Measurements from ENCODE around the gene CNKSR3. TPM values are rescaled to one million over a fixed set of nuclear protein-coding genes. Genes with fewer than 3 reads are reported as not detected.
A peak's percentile ranks its signal among the peaks of the same experiment; 100 is the strongest.

The CNKSR3 gene
- total and polyA plus RNA-seq, 8 donors, result 10.5 to 33.2 (median 29.8) TPM

DNA sequence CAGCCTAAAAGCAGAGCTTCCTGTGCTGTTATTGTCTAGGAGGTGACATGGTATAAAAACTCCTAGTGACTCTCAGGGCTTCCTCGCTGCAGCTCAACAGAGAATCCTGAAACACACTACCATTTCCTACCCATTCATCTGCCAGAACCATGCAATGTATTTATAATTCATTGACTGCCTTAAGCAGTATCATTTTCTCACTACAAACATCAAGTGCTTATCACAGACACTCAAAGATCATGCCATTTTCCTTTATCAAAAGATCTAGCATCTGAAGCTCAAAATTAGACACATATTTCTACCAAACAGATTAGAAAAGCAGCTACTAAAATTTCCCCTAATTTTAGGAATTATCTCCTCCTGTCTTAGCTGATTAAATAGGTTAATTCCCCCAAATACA, 83.5 kb downstream of the CNKSR3 start:
- TF ChIP-seq, protein P1, sequence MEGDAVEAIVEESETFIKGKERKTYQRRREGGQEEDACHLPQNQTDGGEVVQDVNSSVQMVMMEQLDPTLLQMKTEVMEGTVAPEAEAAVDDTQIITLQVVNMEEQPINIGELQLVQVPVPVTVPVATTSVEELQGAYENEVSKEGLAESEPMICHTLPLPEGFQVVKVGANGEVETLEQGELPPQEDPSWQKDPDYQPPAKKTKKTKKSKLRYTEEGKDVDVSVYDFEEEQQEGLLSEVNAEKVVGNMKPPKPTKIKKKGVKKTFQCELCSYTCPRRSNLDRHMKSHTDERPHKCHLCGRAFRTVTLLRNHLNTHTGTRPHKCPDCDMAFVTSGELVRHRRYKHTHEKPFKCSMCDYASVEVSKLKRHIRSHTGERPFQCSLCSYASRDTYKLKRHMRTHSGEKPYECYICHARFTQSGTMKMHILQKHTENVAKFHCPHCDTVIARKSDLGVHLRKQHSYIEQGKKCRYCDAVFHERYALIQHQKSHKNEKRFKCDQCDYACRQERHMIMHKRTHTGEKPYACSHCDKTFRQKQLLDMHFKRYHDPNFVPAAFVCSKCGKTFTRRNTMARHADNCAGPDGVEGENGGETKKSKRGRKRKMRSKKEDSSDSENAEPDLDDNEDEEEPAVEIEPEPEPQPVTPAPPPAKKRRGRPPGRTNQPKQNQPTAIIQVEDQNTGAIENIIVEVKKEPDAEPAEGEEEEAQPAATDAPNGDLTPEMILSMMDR (IDR thresholded peaks at IDR 0.05), result no peak
- Histone ChIP-seq H3K9me3 (no peaks in the 10 kb centered on the region), H3K27me3 (no peaks in the 10 kb centered on the region), H3K36me3 (peaks cover 0 to 4% of the 10 kb centered on the region in 2 donors), H3K27ac (no peak overlapping the region), H3K4me1 (no peaks in the 10 kb centered on the region), H3K4me3 (no peak overlapping the region)
- DNase-seq (no peak), ATAC-seq (no peak)
- intact Hi-C loops (cut with DNase I), result no loop called here

DNA sequence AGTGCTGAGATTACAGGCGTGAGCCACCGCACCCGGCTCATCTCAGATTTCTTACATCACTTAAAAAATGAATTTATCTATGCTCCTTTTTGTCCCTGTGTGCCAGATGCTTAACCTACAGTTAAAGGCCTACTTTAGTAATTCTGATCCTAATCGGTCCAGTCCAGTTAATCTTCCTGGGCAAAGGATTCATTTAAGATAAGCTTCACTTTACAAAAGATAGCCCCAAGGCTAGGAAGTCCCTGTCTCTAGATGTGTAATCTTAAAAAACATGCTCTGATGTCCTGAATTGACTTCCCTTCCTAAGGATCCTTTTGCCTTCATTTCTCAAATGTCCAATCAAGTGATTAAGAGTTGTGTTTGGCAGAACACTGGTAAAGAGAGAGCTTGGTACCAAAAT, 85.5 kb downstream of the CNKSR3 start:
- H3K27me3 ChIP-seq, result no peaks in the 10 kb centered on the region
- no peaks in the 10 kb centered on the region for H3K4me1 ChIP-seq
- no peak overlapping the region for H3K27ac ChIP-seq
- H3K36me3 ChIP-seq, result peaks cover 0 to 17% of the 10 kb centered on the region in 2 donors
- no peaks in the 10 kb centered on the region for H3K9me3 ChIP-seq
- TF ChIP-seq, protein P1 (IDR thresholded peaks at IDR 0.05), result no peak
- DNase-seq (no peak), ATAC-seq (no peak)
- no peak overlapping the region for H3K4me3 ChIP-seq
- intact Hi-C loops (cut with DNase I), result no loop called here

DNA sequence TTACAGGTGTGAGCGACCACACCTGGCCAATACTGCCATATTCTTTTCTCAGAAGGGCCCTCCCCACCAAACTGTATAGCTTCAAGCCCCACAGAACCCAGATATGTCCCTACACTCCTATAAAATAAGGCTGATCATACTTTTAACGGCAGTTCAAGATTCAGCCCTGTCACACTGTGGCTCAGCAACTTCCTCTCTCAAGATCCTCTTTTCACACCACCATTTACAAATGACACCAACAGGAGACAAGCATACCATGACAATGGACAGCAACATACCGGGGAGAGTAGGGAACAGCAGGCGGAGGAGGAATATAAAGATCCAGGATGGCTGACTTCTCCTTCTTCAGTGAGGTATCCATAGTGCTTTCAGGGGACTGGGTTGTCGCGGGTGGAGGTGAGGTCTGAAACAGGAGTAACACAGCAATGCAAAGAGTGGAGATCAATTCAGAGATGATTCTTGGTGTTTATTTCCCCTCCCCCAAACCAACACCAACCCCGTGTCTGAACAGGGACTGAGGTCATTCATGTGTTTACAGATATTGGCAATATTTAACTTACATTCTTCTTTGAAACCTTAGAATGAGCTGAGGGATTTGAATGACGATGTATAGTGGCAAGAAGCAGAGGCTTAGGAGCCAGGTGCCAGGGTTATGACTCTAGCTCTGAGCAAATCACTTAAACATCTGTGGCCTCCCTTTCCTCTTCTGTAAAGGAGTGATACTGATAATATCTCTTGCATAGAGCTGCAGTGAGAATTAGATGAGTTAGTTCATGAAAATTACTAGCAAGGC, 96.3 kb downstream of the CNKSR3 start:
- H3K27me3 ChIP-seq, result no peaks in the 10 kb centered on the region
- intact Hi-C loops (cut with DNase I), result no loop called here
- peak; percentile 11 for ATAC-seq
- peaks cover 0 to 8% of the 10 kb centered on the region in 2 donors for H3K36me3 ChIP-seq
- no peak overlapping the region for H3K4me3 ChIP-seq
- TF ChIP-seq, protein P1 (IDR thresholded peaks at IDR 0.05), result no peak
- no peak for DNase-seq
- H3K9me3 ChIP-seq, result no peaks in the 10 kb centered on the region
- peaks cover 0 to 11% of the 10 kb centered on the region in 2 donors for H3K4me1 ChIP-seq
- no peak overlapping the region for H3K27ac ChIP-seq

DNA sequence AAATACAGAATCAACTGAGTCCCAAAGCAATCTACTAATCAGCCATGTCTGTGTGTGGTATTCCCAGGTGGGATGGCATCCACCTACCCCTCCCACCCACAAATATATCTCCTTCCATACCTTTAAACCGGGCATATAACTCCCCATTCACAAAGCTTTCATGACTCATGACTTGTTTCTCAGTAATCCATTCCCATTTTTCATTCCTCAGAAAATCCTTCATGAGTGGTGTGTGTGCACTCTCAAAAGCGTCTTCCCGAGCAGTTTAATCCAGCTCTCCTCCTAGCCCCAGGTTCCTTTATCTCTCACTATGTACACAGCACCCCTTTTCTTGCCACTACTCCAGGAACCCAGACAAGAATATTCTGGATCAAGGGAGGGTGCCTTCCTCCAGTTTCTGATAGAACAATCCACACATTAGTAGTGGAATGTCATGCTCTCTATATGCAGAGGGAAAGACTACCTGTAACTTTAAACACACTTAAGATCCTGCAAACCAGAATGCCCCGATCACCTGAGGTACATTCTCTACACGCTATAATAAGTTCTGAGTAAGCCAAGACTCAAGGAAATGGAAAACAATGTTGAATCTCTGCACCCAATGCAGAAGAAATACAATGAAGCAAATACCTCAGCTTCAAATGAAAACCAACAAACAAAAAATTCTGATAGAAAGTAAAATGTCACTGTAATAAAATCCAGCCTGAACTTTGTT, 98.2 kb downstream of the CNKSR3 start:
- Histone ChIP-seq H3K9me3 (no peaks in the 10 kb centered on the region), H3K27ac (no peak overlapping the region), H3K4me3 (no peak overlapping the region), H3K36me3 (peaks cover 0 to 3% of the 10 kb centered on the region in 2 donors), H3K27me3 (no peaks in the 10 kb centered on the region), H3K4me1 (peaks cover 0 to 11% of the 10 kb centered on the region in 2 donors)
- intact Hi-C loops (cut with DNase I), result no loop called here
- DNase-seq, result no peak
- TF ChIP-seq, protein P1 (IDR thresholded peaks at IDR 0.05), result no peak
- no peak for ATAC-seq

DNA sequence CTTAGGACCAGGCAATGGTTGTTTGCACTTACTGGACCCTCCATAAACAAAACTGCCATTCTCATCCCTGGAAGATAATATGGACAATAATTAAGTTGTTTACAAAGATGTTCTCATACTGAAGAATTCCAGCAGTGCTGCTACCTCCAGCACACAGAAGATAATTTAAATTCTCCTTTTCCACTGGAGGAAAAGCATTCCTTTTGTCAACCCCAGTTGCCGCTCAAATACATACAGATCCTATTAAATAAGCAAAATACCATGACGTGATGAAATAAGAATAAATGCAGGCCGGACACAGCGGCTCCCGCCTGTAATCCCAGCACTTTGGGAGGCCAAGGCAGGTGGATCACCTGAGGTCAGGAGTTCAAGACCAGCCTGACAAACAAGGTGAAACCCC, 99.4 kb downstream of the CNKSR3 start:
- peak overlapping the region; percentile 10 to 58 for H3K27ac ChIP-seq
- H3K4me3 ChIP-seq, result no peak overlapping the region
- DNase-seq (no peak), ATAC-seq (no peak)
- peaks cover 0 to 7% of the 10 kb centered on the region in 2 donors for H3K36me3 ChIP-seq
- no peaks in the 10 kb centered on the region for H3K9me3 ChIP-seq
- H3K4me1 ChIP-seq, result peaks cover 0 to 11% of the 10 kb centered on the region in 2 donors
- TF ChIP-seq, protein P1 (IDR thresholded peaks at IDR 0.05), result no peak
- intact Hi-C loops (cut with DNase I), result no loop called here
- H3K27me3 ChIP-seq, result no peaks in the 10 kb centered on the region
